Stomach (tissue), 9 donors: ENCODE measurements around the gene MTX1. TPM values are rescaled to one million over a fixed set of nuclear protein-coding genes. Genes with fewer than 3 reads are reported as not detected.
"Not testable (repeated sequence)": the region's sequence is repeated elsewhere in the genome, so short reads cannot be mapped to it uniquely, and the experiment has no call there.

Experiments used
- DNase-seq, 2 donors: peaks; one replicate each; pipeline versions ENCODE4 v3.0.0 to v3.0.0-alpha.2; 2013 to 2019
- H3K27ac ChIP-seq, 5 donors: fragments of 200-600 bp in 4 of 5; sonication (generic) in 4 of 5; one replicate each; pipeline ENCODE4 v1.5.1; 2013 to 2019; ENCODE audit warnings: mild to moderate bottlenecking in 1 of 5, moderate library complexity in 1 of 5
- H3K27me3 ChIP-seq, 3 donors: fragments of 200-600 bp; sonication (generic); one replicate each; pipeline ENCODE4 v1.5.1; 2017 to 2019; ENCODE audit warnings: mixed run types in 1 of 3
- H3K36me3 ChIP-seq, 4 donors: fragments of 200-600 bp; sonication (generic); 1 replicate in 3 of 4; 2 replicates in 1 of 4; pipeline ENCODE4 v1.5.1; 2016 to 2019
- H3K4me1 ChIP-seq, 4 donors: fragments of 200-600 bp; sonication (generic); one replicate each; pipeline ENCODE4 v1.5.1; 2016 to 2019
- H3K4me3 ChIP-seq, 4 donors: fragments of 200-600 bp; sonication (generic) in 3 of 4; one replicate each; pipeline ENCODE4 v1.5.1; 2016 to 2019; ENCODE audit warnings: mild to moderate bottlenecking in 1 of 4
- H3K9me3 ChIP-seq, 4 donors: fragments of 200-600 bp; sonication (generic); one replicate each; pipeline ENCODE4 v1.5.1; 2016 to 2019
- EP300 ChIP-seq: sonication (generic); formaldehyde crosslinking; IDR thresholded peaks from one replicate; pipeline ENCODE4 v1.6.1; 2017; ENCODE audit warnings: antibody characterized with exemption
- POLR2A ChIP-seq, 4 donors: fragments of 450-650 bp; IDR thresholded peaks; one replicate each; pipeline ENCODE4 v1.6.1; 2016; ENCODE audit warnings: antibody characterized with exemption in 4 of 4, control low read depth in 2 of 4, mild to moderate bottlenecking in 1 of 4, moderate library complexity in 1 of 4
- POLR2AphosphoS5 ChIP-seq, 3 donors: sonication (generic); formaldehyde crosslinking; IDR thresholded peaks; one replicate each; pipeline ENCODE4 v1.6.1; 2016; ENCODE audit warnings: antibody characterized with exemption in 3 of 3
- WGBS, 5 donors: extraction: QIAGEN DNeasy Blood & Tissue Kit in 3 of 5; methylation state at CpG; one replicate each; pipeline versions ENCODE4 v1.1.5 to v1.1.7; 2013 to 2018; 5-methylcytosine and 5-hydroxymethylcytosine counted together
- intact Hi-C: fragments of 100-400 bp; cut with DNase I; formaldehyde crosslinking; loops from one replicate; pipeline ENCODE4 v1.15.1; 2023; ENCODE audit warnings: low total_unique reads
- polyA plus RNA-seq, 3 donors: library from polyadenylated mRNA; stranded (reverse); fragments of 200-250 nt; gene quantifications; one replicate each; pipeline ENCODE4 v1.2.3, GENCODE V29; 2013
- total RNA-seq, 5 donors: library from RNA; depleted of rRNA; stranded (reverse); fragments of >200 nt; gene quantifications; one replicate each; pipeline versions ENCODE4 v1.1.0 to v1.2.3, GENCODE V29; 2014 to 2016
- TF ChIP-seq, protein P1 (sequence below), 7 experiments: fragments of 450-650 bp in 4 of 7; fragments of 200-600 bp in 3 of 7; sonication (generic) in 3 of 7; IDR thresholded peaks; one replicate each; pipeline ENCODE4 v1.5.1; 2016 to 2019; ENCODE audit warnings: antibody characterized with exemption in 7 of 7, control low read depth in 2 of 7, mild to moderate bottlenecking in 1 of 7
- donor health status: healthy with polysubstance abuse.
- donor health status: Bipolar disorder and iron deficiency.
- donor health status: healthy.

MTX1 gene
- total and polyA plus RNA-seq, 8 donors: 1.2 to 71.1 (median 36.9) TPM

DNA sequence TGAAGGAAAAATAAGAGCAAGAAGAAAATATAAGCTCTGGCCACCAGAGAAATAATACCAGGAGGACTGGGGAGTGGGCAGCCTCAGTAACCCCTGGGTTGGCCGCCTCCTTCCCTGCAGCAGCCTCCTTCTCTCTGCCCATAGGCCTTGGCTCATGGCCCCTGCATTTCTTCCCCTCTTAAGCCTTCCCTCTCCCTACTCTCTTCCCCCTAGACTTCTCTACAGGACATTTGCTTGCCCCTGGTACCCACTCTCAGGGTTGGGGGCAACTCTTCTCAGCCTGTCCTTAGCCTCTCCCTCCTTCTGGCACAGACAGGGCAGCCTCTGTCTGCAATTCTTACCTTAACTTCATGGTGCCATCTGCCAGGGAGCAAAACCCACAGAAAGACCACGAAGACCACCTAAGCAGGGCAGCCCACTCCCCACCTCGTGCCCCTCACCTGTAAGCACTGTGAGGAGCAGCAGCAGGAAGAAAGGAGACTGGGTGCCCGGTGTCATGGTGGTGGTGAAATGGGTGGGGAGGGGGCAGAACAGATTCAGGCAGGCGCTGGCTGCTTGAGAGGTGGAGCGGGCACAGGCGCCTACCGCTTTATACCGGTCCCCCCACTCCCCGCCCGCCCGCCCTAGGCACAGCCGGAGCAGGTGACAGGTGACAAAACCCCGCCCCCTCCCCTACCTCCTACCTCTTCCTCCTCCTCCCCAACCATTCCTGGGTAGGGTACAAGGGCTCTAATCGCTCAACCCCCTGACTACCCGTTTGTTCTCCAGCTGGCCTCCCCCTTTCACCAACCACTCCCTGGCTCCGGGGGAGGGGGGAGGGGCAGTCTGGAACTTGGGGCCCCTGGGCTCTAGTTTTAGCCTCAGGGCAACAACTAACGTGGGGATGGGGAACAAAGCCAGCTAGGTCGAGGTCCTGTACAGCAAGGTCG lies 15.9 kb upstream of the MTX1 start:
- TF ChIP-seq POLR2AphosphoS5 (IDR thresholded peaks at IDR 0.05) (peak in 2 of 3 donors; percentile 80 to 90), POLR2A (IDR thresholded peaks at IDR 0.05) (peak in 1 of 4 donors; percentile 67)
- TF ChIP-seq, protein P1, sequence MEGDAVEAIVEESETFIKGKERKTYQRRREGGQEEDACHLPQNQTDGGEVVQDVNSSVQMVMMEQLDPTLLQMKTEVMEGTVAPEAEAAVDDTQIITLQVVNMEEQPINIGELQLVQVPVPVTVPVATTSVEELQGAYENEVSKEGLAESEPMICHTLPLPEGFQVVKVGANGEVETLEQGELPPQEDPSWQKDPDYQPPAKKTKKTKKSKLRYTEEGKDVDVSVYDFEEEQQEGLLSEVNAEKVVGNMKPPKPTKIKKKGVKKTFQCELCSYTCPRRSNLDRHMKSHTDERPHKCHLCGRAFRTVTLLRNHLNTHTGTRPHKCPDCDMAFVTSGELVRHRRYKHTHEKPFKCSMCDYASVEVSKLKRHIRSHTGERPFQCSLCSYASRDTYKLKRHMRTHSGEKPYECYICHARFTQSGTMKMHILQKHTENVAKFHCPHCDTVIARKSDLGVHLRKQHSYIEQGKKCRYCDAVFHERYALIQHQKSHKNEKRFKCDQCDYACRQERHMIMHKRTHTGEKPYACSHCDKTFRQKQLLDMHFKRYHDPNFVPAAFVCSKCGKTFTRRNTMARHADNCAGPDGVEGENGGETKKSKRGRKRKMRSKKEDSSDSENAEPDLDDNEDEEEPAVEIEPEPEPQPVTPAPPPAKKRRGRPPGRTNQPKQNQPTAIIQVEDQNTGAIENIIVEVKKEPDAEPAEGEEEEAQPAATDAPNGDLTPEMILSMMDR (IDR thresholded peaks at IDR 0.05): no peak
- Histone ChIP-seq H3K36me3 (peaks cover 0 to 11% (median 10%) of the 10 kb centered on the region in 4 donors), H3K4me1 (peaks cover 27 to 57% (median 36%) of the 10 kb centered on the region in 4 donors), H3K27ac (peak overlapping the region; percentile 88 to 98 (median 95)), H3K4me3 (peak overlapping the region; percentile 60 to 67 (median 64)), H3K27me3 (no peaks in the 10 kb centered on the region), H3K9me3 (no peaks in the 10 kb centered on the region)
- peak; percentile 89 to 96 for DNase-seq
- 14 to 36% (median 26%) methylated on average over 11 to 20 of the region's 20 CpGs for WGBS, 5 donors
- intact Hi-C loops: no loop called here

- 0 to 1% (median 1%) methylated on average over 38 of the region's 38 CpGs for WGBS, 5 donors
- H3K9me3 ChIP-seq: no peaks in the 10 kb centered on the region
- H3K4me3 ChIP-seq: peak overlapping the region; percentile 60 to 67 (median 64)
- H3K27me3 ChIP-seq: no peaks in the 10 kb centered on the region
- H3K36me3 ChIP-seq: peaks cover 0 to 19% (median 17%) of the 10 kb centered on the region in 4 donors
- peak overlapping the region; percentile 88 to 98 (median 95) for H3K27ac ChIP-seq
- TF ChIP-seq EP300 (no peak), POLR2A (IDR thresholded peaks at IDR 0.05) (peak in 1 of 4 donors; percentile 20), POLR2AphosphoS5 (IDR thresholded peaks at IDR 0.05) (peak; percentile 45 to 84 (median 66))
- TF ChIP-seq, protein P1 (IDR thresholded peaks at IDR 0.05): peak in 6 of 7 experiments; percentile 89 to 99 (median 97)
- intact Hi-C loops: no loop called here
- H3K4me1 ChIP-seq: peaks cover 23 to 52% (median 36%) of the 10 kb centered on the region in 4 donors
- peak; percentile 93 to 96 for DNase-seq
Measured at GRCh38 chr1:155193275-155193990, 15.1 kb upstream of the MTX1 start.

- peaks cover 23 to 52% (median 36%) of the 10 kb centered on the region in 4 donors for H3K4me1 ChIP-seq
- intact Hi-C loops, H3K9me3 ChIP-seq, DNase-seq, H3K27me3 ChIP-seq: not testable (repeated sequence)
- 2 to 7% (median 4%) methylated on average over 16 of the region's 16 CpGs for WGBS, 5 donors
- peak overlapping the region; percentile 88 to 98 (median 95) for H3K27ac ChIP-seq
- H3K36me3 ChIP-seq: peaks cover 0 to 24% (median 21%) of the 10 kb centered on the region in 4 donors
- H3K4me3 ChIP-seq: peak overlapping the region; percentile 60 to 67 (median 64)
Measured at GRCh38 chr1:155193991-155194240, 14.6 kb upstream of the MTX1 start.

- Histone ChIP-seq H3K4me1 (peaks cover 23 to 52% (median 36%) of the 10 kb centered on the region in 4 donors), H3K27me3 (no peaks in the 10 kb centered on the region), H3K27ac (peak overlapping the region; percentile 18 to 98 (median 95)), H3K36me3 (peaks cover 3 to 39% (median 29%) of the 10 kb centered on the region in 4 donors), H3K4me3 (peak overlapping the region; percentile 60 to 67 (median 64)), H3K9me3 (no peaks in the 10 kb centered on the region)
- TF ChIP-seq POLR2A (IDR thresholded peaks at IDR 0.05) (no peak), EP300 (no peak), POLR2AphosphoS5 (IDR thresholded peaks at IDR 0.05) (no peak)
- TF ChIP-seq, protein P1 (IDR thresholded peaks at IDR 0.05): no peak
- DNase-seq: peak in 1 of 2 donors; percentile 56
- intact Hi-C loops: no loop called here
- WGBS, 5 donors: 23 to 46% (median 27%) methylated on average over 11 to 27 of the region's 27 CpGs
Measured at GRCh38 chr1:155195201-155196102, 13.0 kb upstream of the MTX1 start.
